Measurements from ENCODE around the gene MERTK. TPM values are rescaled to one million over a fixed set of nuclear protein-coding genes. Genes with fewer than 3 reads are reported as not detected.
"Not testable (repeated sequence)": the region's sequence is repeated elsewhere in the genome, so short reads cannot be mapped to it uniquely, and the experiment has no call there.

MERTK gene
- total RNA-seq, 1 donor from 2014 or later: not detected

GRCh38 chr2:111905990-111906735 lies 7.8 kb downstream of the MERTK start:
- peaks cover 20% of the 10 kb centered on the region for H3K4me1 Mint-ChIP-seq
- H3K27me3 Mint-ChIP-seq: peaks cover 4% of the 10 kb centered on the region
- DNase-seq (no peak), ATAC-seq (ENCODE audit: low read depth) (peak; percentile 14)
- no peaks in the 10 kb centered on the region for H3K36me3 Mint-ChIP-seq (ENCODE audit: low read depth)
- no peaks in the 10 kb centered on the region for H3K9me3 Mint-ChIP-seq
- no peak overlapping the region for H3K4me3 Mint-ChIP-seq
- no peak overlapping the region for H3K27ac Mint-ChIP-seq
- POLR2A ChIA-PET: interaction anchor here (0.7 kb wide), 1 partner anchor 367 kb away, joined by 3 read pairs; no protein-coding TSS in a partner anchor
- intact Hi-C loops (cut with micrococcal nuclease): no loop called here
- no peak for TF ChIP-seq CTCF (IDR thresholded peaks at IDR 0.05)
- CTCF ChIA-PET: interaction anchor here (0.9 kb wide), 1 partner anchor 19 kb away, joined by 3 read pairs; no protein-coding TSS in a partner anchor

GRCh38 chr2:111908578-111908977 lies 10.2 kb downstream of the MERTK start:
- intact Hi-C loops (cut with micrococcal nuclease): no loop called here
- no peak for ATAC-seq (ENCODE audit: low read depth)
- ChIA-PET POLR2A (no interaction called here), CTCF (interaction anchor here (1.2 kb wide), 1 partner anchor 21 kb away, joined by 5 read pairs; no protein-coding TSS in a partner anchor)
- Mint-ChIP-seq H3K9me3 (no peaks in the 10 kb centered on the region), H3K27me3 (no peaks in the 10 kb centered on the region), H3K36me3 (ENCODE audit: low read depth) (no peaks in the 10 kb centered on the region), H3K4me3 (no peak overlapping the region), H3K4me1 (peaks cover 20% of the 10 kb centered on the region), H3K27ac (no peak overlapping the region)
- DNase-seq: no peak
- no peak for TF ChIP-seq CTCF (IDR thresholded peaks at IDR 0.05)

GRCh38 chr2:111909079-111909478 lies 10.7 kb downstream of the MERTK start:
- no peak for TF ChIP-seq CTCF (IDR thresholded peaks at IDR 0.05)
- POLR2A ChIA-PET: no interaction called here
- no peaks in the 10 kb centered on the region for H3K9me3 Mint-ChIP-seq
- DNase-seq (no peak), ATAC-seq (ENCODE audit: low read depth) (no peak)
- no peaks in the 10 kb centered on the region for H3K36me3 Mint-ChIP-seq (ENCODE audit: low read depth)
- no peak overlapping the region for H3K27ac Mint-ChIP-seq
- intact Hi-C loops (cut with micrococcal nuclease): no loop called here
- CTCF ChIA-PET: no interaction called here
- H3K4me1 Mint-ChIP-seq: peaks cover 20% of the 10 kb centered on the region
- H3K27me3 Mint-ChIP-seq: no peaks in the 10 kb centered on the region
- no peak overlapping the region for H3K4me3 Mint-ChIP-seq

- H3K27ac Mint-ChIP-seq; H3K4me3 Mint-ChIP-seq; DNase-seq; H3K9me3 Mint-ChIP-seq; ATAC-seq (ENCODE audit: low read depth); POLR2A ChIA-PET; H3K27me3 Mint-ChIP-seq; intact Hi-C loops (cut with micrococcal nuclease); H3K36me3 Mint-ChIP-seq (ENCODE audit: low read depth); CTCF ChIA-PET: not testable (repeated sequence)
- H3K4me1 Mint-ChIP-seq: peaks cover 20% of the 10 kb centered on the region
Measured at GRCh38 chr2:111909997-111910396, 11.6 kb downstream of the MERTK start.

- TF ChIP-seq CTCF (IDR thresholded peaks at IDR 0.05): no peak
- Mint-ChIP-seq H3K4me1 (peaks cover 18% of the 10 kb centered on the region), H3K27me3 (no peaks in the 10 kb centered on the region), H3K36me3 (ENCODE audit: low read depth) (no peaks in the 10 kb centered on the region), H3K9me3 (no peaks in the 10 kb centered on the region), H3K27ac (no peak overlapping the region), H3K4me3 (no peak overlapping the region)
- no peak for ATAC-seq (ENCODE audit: low read depth)
- ChIA-PET POLR2A (no interaction called here), CTCF (no interaction called here)
- DNase-seq: no peak
- intact Hi-C loops (cut with micrococcal nuclease): no loop called here
Measured at GRCh38 chr2:111910609-111911277, 12.3 kb downstream of the MERTK start.

- intact Hi-C loops (cut with micrococcal nuclease); H3K9me3 Mint-ChIP-seq; H3K27me3 Mint-ChIP-seq; ATAC-seq (ENCODE audit: low read depth); DNase-seq; CTCF ChIA-PET; H3K36me3 Mint-ChIP-seq (ENCODE audit: low read depth); H3K4me3 Mint-ChIP-seq; POLR2A ChIA-PET; H3K27ac Mint-ChIP-seq: not testable (repeated sequence)
- H3K4me1 Mint-ChIP-seq: peaks cover 12% of the 10 kb centered on the region
Measured at GRCh38 chr2:111911295-111911977, 13.0 kb downstream of the MERTK start.
